BLaER1 treated with 17β-estradiol and CSF1 and Interleukin-3, amounts not matched to agents 10 nM and 100 nM (cell line): Measurements from ENCODE around the gene SORCS1.
A peak's percentile ranks its signal among the peaks of the same experiment; 100 is the strongest.

ENCODE experiments used
- H3K27ac ChIP-seq, 11 experiments: shearing (Covaris generic); formaldehyde crosslinking; 2 replicates each; pipeline ENCODE4 v1.8.1; 2022
- H3K27me3 ChIP-seq, 11 experiments: shearing (Covaris generic); formaldehyde crosslinking; 2 replicates each; pipeline ENCODE4 v1.8.1; 2022
- H3K36me3 ChIP-seq, 11 experiments: shearing (Covaris generic); formaldehyde crosslinking; 2 replicates each; pipeline ENCODE4 v1.8.1; 2022
- H3K4me1 ChIP-seq, 10 experiments: shearing (Covaris generic); formaldehyde crosslinking; 2 replicates each; pipeline ENCODE4 v1.8.1; 2022
- H3K4me2 ChIP-seq, 11 experiments: shearing (Covaris generic); formaldehyde crosslinking; 2 replicates each; pipeline ENCODE4 v1.8.1; 2022
- H3K4me3 ChIP-seq, 10 experiments: shearing (Covaris generic); formaldehyde crosslinking; 2 replicates each; pipeline ENCODE4 v1.8.1; 2022
- H3K9ac ChIP-seq, 11 experiments: shearing (Covaris generic); formaldehyde crosslinking; 2 replicates each; pipeline ENCODE4 v1.8.1; 2022
- H3K9me3 ChIP-seq, 11 experiments: shearing (Covaris generic); formaldehyde crosslinking; replicated peaks in 1 of 11; 2 replicates each; pipeline ENCODE4 v1.8.1; 2022
- H4K20me1 ChIP-seq, 11 experiments: shearing (Covaris generic); formaldehyde crosslinking; 2 replicates each; pipeline ENCODE4 v1.8.1; 2022
- Cebpa-rat ChIP-seq, 11 experiments: shearing (Covaris generic); IDR thresholded peaks; 2 replicates each; pipeline ENCODE4 v1.8.1; 2022

SORCS1 gene

DNA sequence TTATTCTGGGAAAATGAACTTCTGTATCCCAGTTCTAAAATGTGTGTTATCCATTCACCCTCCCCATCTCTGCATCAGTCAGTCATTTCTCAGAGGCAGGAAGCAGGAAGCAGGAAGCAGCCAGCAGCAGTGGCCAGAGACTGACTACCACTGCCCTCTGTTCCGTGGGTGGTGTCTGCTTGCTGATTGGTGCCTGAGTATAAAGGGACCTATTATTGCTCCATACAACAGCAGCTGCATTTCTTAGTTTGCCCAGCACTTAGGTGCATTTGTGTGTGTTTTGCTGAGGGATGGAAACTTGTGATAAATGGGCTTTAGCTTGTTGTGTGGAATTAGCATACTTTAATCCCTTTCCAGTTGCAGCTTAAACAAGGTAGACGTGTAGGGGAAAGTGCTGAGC is 582.2 kb downstream of the SORCS1 start:
- Histone ChIP-seq H3K36me3 (no peaks in the 10 kb centered on the region), H3K4me3 (no peak overlapping the region), H3K4me1 (no peaks in the 10 kb centered on the region), H4K20me1 (no peaks in the 10 kb centered on the region), H3K27ac (no peak overlapping the region), H3K4me2 (no peak overlapping the region), H3K9me3 (peaks cover 0 to 7% (median 0%) of the 10 kb centered on the region in 11 experiments; a peak in 3 of 22 replicates), H3K27me3 (no peaks in the 10 kb centered on the region), H3K9ac (no peak overlapping the region)
- no peak for TF ChIP-seq Cebpa-rat (IDR thresholded peaks at IDR 0.05)

GRCh38 chr10:106577756-106578155 is 586.8 kb downstream of the SORCS1 start:
- no peaks in the 10 kb centered on the region for H3K27me3 ChIP-seq
- no peak overlapping the region for H3K4me3 ChIP-seq
- no peak overlapping the region for H3K4me2 ChIP-seq
- no peak for TF ChIP-seq Cebpa-rat (IDR thresholded peaks at IDR 0.05)
- no peak overlapping the region for H3K27ac ChIP-seq
- H3K9ac ChIP-seq = no peak overlapping the region
- peaks cover 0 to 6% (median 5%) of the 10 kb centered on the region in 10 experiments; a peak in 10 of 20 replicates for H3K4me1 ChIP-seq
- no peaks in the 10 kb centered on the region for H3K36me3 ChIP-seq
- peaks cover 0 to 7% (median 0%) of the 10 kb centered on the region in 11 experiments; a peak in 1 of 22 replicates for H3K9me3 ChIP-seq
- H4K20me1 ChIP-seq = no peaks in the 10 kb centered on the region

DNA sequence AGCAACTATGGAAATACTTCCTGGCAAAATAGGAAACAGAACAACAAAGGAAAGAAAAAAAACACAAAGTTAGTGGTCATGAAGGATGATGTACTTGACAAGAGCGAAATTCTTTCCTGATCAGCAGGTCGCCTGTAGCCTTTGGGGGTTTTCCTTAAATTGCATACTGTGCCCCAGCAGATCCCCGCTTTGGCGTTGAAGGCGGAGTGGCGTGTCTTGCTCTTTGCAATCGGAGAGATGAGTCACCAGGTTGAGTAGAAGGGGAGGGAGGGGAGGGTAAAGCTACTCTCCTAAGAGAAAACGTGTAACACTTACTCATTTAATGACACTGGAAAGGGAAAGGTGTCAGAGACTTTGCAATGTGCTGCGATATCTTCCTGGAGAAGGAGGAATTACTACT is 587.2 kb downstream of the SORCS1 start:
- Histone ChIP-seq H3K4me3 (no peak overlapping the region), H3K27ac (no peak overlapping the region), H3K4me1 (peaks cover 0 to 6% (median 5%) of the 10 kb centered on the region in 10 experiments; a peak in 10 of 20 replicates), H3K36me3 (no peaks in the 10 kb centered on the region), H3K9ac (no peak overlapping the region), H3K27me3 (no peaks in the 10 kb centered on the region), H3K9me3 (peaks cover 0 to 2% (median 0%) of the 10 kb centered on the region in 11 experiments; a peak in 1 of 22 replicates), H3K4me2 (no peak overlapping the region), H4K20me1 (no peaks in the 10 kb centered on the region)
- TF ChIP-seq Cebpa-rat (IDR thresholded peaks at IDR 0.05) = no peak

DNA sequence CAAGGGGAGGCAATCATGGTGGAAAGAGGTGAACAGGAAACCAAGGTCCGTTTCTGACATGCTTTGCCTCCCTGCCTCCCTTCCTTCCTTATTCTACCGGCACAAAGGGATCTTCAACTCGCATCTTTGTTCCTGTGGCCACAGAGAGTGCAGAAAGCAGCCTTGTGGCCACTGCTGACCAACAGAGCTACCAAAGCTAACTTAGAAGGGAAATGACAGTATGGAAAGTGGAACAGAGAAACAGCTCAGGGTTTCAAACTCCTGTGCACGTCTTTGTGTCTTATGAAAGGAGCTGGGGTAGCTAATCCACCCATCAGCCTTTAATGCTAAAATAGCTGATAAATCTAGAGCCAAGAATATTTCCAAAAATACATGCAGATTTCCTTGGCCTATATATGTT is 588.0 kb downstream of the SORCS1 start:
- Histone ChIP-seq H3K9ac (no peak overlapping the region), H3K4me1 (peaks cover 0 to 6% (median 5%) of the 10 kb centered on the region in 10 experiments; a peak in 10 of 20 replicates), H3K4me3 (no peak overlapping the region), H3K36me3 (no peaks in the 10 kb centered on the region), H3K9me3 (no peaks in the 10 kb centered on the region), H3K27ac (no peak overlapping the region), H3K4me2 (peak overlapping the region in 7 of 11 experiments; percentile 3 to 40 (median 27); a peak in 8 of 22 replicates), H4K20me1 (no peaks in the 10 kb centered on the region), H3K27me3 (no peaks in the 10 kb centered on the region)
- no peak for TF ChIP-seq Cebpa-rat (IDR thresholded peaks at IDR 0.05)

DNA sequence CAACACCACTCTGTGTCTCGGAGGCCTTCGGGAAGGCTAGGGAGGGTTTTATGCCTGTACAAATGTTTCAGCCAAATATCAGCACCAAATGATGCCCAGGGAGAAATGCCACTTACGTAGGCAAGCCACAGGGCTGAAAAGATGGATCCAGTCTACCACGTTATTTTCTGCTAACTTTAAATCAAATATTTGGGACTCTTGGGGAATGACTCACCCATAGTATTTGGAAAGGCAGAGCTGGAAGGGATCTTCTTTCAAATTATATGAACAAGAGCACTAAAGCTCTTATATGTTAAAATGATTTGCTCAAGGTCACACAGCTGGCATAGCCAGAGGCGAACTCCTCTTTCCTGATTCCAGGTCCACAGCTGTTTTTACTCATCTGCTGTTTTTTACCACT is 591.4 kb downstream of the SORCS1 start:
- Histone ChIP-seq H3K4me2 (no peak overlapping the region), H4K20me1 (no peaks in the 10 kb centered on the region), H3K27me3 (no peaks in the 10 kb centered on the region), H3K4me3 (no peak overlapping the region), H3K27ac (no peak overlapping the region), H3K36me3 (no peaks in the 10 kb centered on the region), H3K4me1 (peaks cover 0 to 6% (median 5%) of the 10 kb centered on the region in 10 experiments; a peak in 10 of 20 replicates), H3K9ac (no peak overlapping the region), H3K9me3 (no peaks in the 10 kb centered on the region)
- no peak for TF ChIP-seq Cebpa-rat (IDR thresholded peaks at IDR 0.05)

GRCh38 chr10:106571192-106571946 is 593.1 kb downstream of the SORCS1 start:
- no peak overlapping the region for H3K27ac ChIP-seq
- H4K20me1 ChIP-seq = no peaks in the 10 kb centered on the region
- no peaks in the 10 kb centered on the region for H3K9me3 ChIP-seq
- no peak overlapping the region for H3K9ac ChIP-seq
- H3K4me1 ChIP-seq = peaks cover 0 to 2% (median 1%) of the 10 kb centered on the region in 10 experiments; a peak in 8 of 20 replicates
- H3K4me2 ChIP-seq = no peak overlapping the region
- no peaks in the 10 kb centered on the region for H3K27me3 ChIP-seq
- no peaks in the 10 kb centered on the region for H3K36me3 ChIP-seq
- TF ChIP-seq Cebpa-rat (IDR thresholded peaks at IDR 0.05) = no peak
- H3K4me3 ChIP-seq = no peak overlapping the region

GRCh38 chr10:106570268-106570667 is 594.2 kb downstream of the SORCS1 start:
- Histone ChIP-seq H4K20me1 (no peaks in the 10 kb centered on the region), H3K9ac (no peak overlapping the region), H3K27me3 (no peaks in the 10 kb centered on the region), H3K4me1 (no peaks in the 10 kb centered on the region), H3K27ac (no peak overlapping the region), H3K4me3 (no peak overlapping the region), H3K36me3 (no peaks in the 10 kb centered on the region), H3K4me2 (no peak overlapping the region), H3K9me3 (no peaks in the 10 kb centered on the region)
- TF ChIP-seq Cebpa-rat (IDR thresholded peaks at IDR 0.05) = no peak

DNA sequence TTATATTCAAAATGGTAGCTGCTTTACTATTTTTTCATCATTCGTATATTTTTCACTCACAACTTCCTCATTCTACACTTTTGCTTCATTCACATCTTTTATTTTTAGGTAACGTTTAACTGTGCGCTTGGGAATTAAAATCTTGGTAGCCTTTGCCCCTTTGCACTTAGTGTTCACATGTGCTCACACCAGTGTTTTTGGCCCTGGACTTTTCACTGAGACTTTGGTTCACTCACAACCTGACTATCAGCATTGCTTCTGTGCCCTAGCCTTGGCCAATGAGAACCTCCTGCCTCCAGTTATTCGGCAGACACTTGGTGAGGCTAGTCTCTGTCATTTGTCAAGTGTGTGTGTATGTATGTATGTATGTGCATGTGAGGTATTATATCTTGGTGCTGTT is 596.9 kb downstream of the SORCS1 start:
- TF ChIP-seq Cebpa-rat (IDR thresholded peaks at IDR 0.05) = no peak
- Histone ChIP-seq H4K20me1 (no peaks in the 10 kb centered on the region), H3K4me3 (no peak overlapping the region), H3K27ac (no peak overlapping the region), H3K36me3 (no peaks in the 10 kb centered on the region), H3K4me2 (no peak overlapping the region), H3K4me1 (no peaks in the 10 kb centered on the region), H3K9me3 (no peaks in the 10 kb centered on the region), H3K9ac (no peak overlapping the region), H3K27me3 (no peaks in the 10 kb centered on the region)

DNA sequence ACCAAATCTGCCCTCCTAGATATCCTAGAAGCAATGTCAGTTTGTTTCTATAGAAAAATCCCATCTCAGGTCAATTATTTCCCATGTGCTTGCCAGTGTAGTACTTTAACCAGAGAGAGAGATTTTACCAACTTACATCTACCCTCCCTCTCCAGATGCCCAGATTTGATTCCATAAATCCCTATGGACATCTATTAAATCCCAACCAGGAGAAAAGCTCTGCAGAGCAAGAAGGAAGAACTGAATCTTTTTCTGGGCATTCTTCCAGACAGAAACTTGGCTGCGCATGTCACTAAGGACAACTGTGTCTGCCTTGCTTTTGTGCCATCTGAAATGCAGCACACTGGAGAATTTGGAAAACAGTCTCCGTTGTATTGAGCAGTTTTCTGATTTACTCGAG is 597.6 kb downstream of the SORCS1 start:
- H3K27ac ChIP-seq = no peak overlapping the region
- H3K9ac ChIP-seq = no peak overlapping the region
- H3K27me3 ChIP-seq = no peaks in the 10 kb centered on the region
- H3K4me2 ChIP-seq = no peak overlapping the region
- H3K4me3 ChIP-seq = no peak overlapping the region
- TF ChIP-seq Cebpa-rat (IDR thresholded peaks at IDR 0.05) = no peak
- no peaks in the 10 kb centered on the region for H3K36me3 ChIP-seq
- no peaks in the 10 kb centered on the region for H3K9me3 ChIP-seq
- H4K20me1 ChIP-seq = no peaks in the 10 kb centered on the region
- H3K4me1 ChIP-seq = no peaks in the 10 kb centered on the region

- Histone ChIP-seq H3K4me1 (no peaks in the 10 kb centered on the region), H3K36me3 (no peaks in the 10 kb centered on the region), H3K9ac (no peak overlapping the region), H3K4me2 (no peak overlapping the region), H3K4me3 (no peak overlapping the region), H3K9me3 (no peaks in the 10 kb centered on the region), H3K27ac (no peak overlapping the region), H3K27me3 (no peaks in the 10 kb centered on the region), H4K20me1 (no peaks in the 10 kb centered on the region)
- TF ChIP-seq Cebpa-rat (IDR thresholded peaks at IDR 0.05) = no peak
Measured at GRCh38 chr10:106565546-106565945, 599.0 kb downstream of the SORCS1 start.
